B cell (primary cell): ENCODE measurements around the gene LNX1. TPM values are rescaled to one million over a fixed set of nuclear protein-coding genes. Genes with fewer than 3 reads are reported as not detected.

Experiments used
- ATAC-seq: fragments of 200-7000 bp; cut with Tn5 transposase; one replicate; pipeline ENCODE4 v1.10.0; 2021; ENCODE audit warnings: low read depth, mild to moderate bottlenecking, moderate number of reproducible peaks, moderate library complexity
- CTCF ChIA-PET: fragments of 350-600 bp; sonication (Branson Sonifier 250); formaldehyde crosslinking; loops from one replicate; lab custom pipeline; 2021; ENCODE audit warnings: antibody characterized with exemption, inconsistent platforms; lab: Charles Lee
- POLR2A ChIA-PET: fragments of 350-600 bp; sonication (Branson Sonifier 250); formaldehyde crosslinking; loops from one replicate; lab custom pipeline; 2021; ENCODE audit warnings: antibody characterized with exemption; lab: Charles Lee
- DNase-seq: peaks from one replicate; pipeline ENCODE4 v3.0.0; 2013
- H2AFZ ChIP-seq: 2 replicates; pipeline ENCODE4 v1.6.1; 2012; ENCODE audit warnings: mild to moderate bottlenecking, low read depth, low read length; ENCODE audit not compliant: insufficient read depth, poor library complexity, severe bottlenecking
- H3K27ac ChIP-seq, 2 donors: 1 replicate in 1 of 2; 2 replicates in 1 of 2; pipeline ENCODE4 v1.5.1; 2012 to 2013; ENCODE audit warnings: low read length in 2 of 2, mild to moderate bottlenecking in 2 of 2, moderate library complexity in 1 of 2
- H3K27me3 ChIP-seq, 4 experiments: fragments of 200-600 bp in 1 of 4; sonication (generic) in 1 of 4; replicated peaks in 1 of 4; 1 replicate in 2 of 4; 2 replicates in 2 of 4; pipeline versions ENCODE4 v1.6.1 to v1.7.0; 2013 to 2016; ENCODE audit warnings: low read length in 3 of 4, mild to moderate bottlenecking in 2 of 4, mixed read lengths in 1 of 4, moderate library complexity in 1 of 4; ENCODE audit not compliant: insufficient read depth in 4 of 4, control insufficient read depth in 3 of 4; ENCODE audit errors: control extremely low read depth in 1 of 4
- H3K36me3 ChIP-seq, 2 experiments: replicated peaks in 1 of 2; 1 replicate in 1 of 2; 2 replicates in 1 of 2; pipeline versions ENCODE4 v1.6.1 to v1.7.1; 2013; ENCODE audit warnings: low read length in 1 of 2; ENCODE audit not compliant: insufficient read depth in 2 of 2, control insufficient read depth in 1 of 2; ENCODE audit errors: control extremely low read depth in 1 of 2, extremely low read depth in 1 of 2
- H3K4me1 ChIP-seq, 2 donors: fragments of 200-600 bp in 1 of 2; sonication (generic) in 1 of 2; 1 replicate in 1 of 2; 2 replicates in 1 of 2; pipeline versions ENCODE4 v1.5.1 to v1.6.1; 2013 to 2017; ENCODE audit warnings: low read length in 2 of 2; ENCODE audit not compliant: control insufficient read depth in 2 of 2, insufficient read depth in 2 of 2
- H3K4me2 ChIP-seq: replicated peaks from 2 replicates; pipeline ENCODE3; 2012; ENCODE audit warnings: mild to moderate bottlenecking, low read depth, low read length; ENCODE audit not compliant: poor library complexity, severe bottlenecking
- H3K4me3 ChIP-seq, 5 experiments: fragments of 200-600 bp in 1 of 5; sonication (generic) in 1 of 5; 1 replicate in 3 of 5; 2 replicates in 2 of 5; pipeline versions ENCODE4 v1.5.1 to v1.7.0; 2011 to 2016; ENCODE audit warnings: low read length in 4 of 5, mild to moderate bottlenecking in 4 of 5, low read depth in 2 of 5, control low read depth in 1 of 5, moderate library complexity in 1 of 5; ENCODE audit not compliant: insufficient read depth in 1 of 5; ENCODE audit errors: control extremely low read depth in 1 of 5, extremely low read depth in 1 of 5
- H3K79me2 ChIP-seq: fragments of 200-600 bp; sonication (generic); one replicate; pipeline ENCODE4 v1.6.0; 2016; ENCODE audit warnings: low read length; ENCODE audit not compliant: control insufficient read depth, insufficient read depth
- H3K9ac ChIP-seq: fragments of 200-600 bp; sonication (generic); 2 replicates; pipeline ENCODE4 v1.6.1; 2017; ENCODE audit warnings: mild to moderate bottlenecking, low read length, moderate library complexity
- H3K9me3 ChIP-seq, 3 donors: one replicate each; pipeline versions ENCODE4 v1.6.1 to v1.7.1; 2013; ENCODE audit warnings: low read length in 2 of 3; ENCODE audit not compliant: control insufficient read depth in 2 of 3, insufficient read depth in 1 of 3; ENCODE audit errors: control extremely low read depth in 1 of 3
- H4K20me1 ChIP-seq: 2 replicates; pipeline ENCODE4 v1.6.0; 2012; ENCODE audit warnings: mild to moderate bottlenecking, low read length; ENCODE audit not compliant: insufficient read depth, control insufficient read depth, poor library complexity, severe bottlenecking
- H3K27ac Mint-ChIP-seq: one replicate; pipeline ENCODE4 v1.8.0; 2021; ENCODE audit warnings: mixed read lengths
- H3K27me3 Mint-ChIP-seq: one replicate; pipeline ENCODE4 v1.8.0; 2021; ENCODE audit warnings: mixed read lengths
- H3K4me1 Mint-ChIP-seq: one replicate; pipeline ENCODE4 v1.8.0; 2021; ENCODE audit warnings: mixed read lengths
- H3K4me3 Mint-ChIP-seq: one replicate; pipeline ENCODE4 v1.8.0; 2021; ENCODE audit warnings: mixed read lengths
- H3K9me3 Mint-ChIP-seq: one replicate; pipeline ENCODE4 v1.8.0; 2022; ENCODE audit warnings: mixed read lengths; ENCODE audit not compliant: insufficient read depth
- EZH2 ChIP-seq: IDR thresholded peaks from 2 replicates; pipeline ENCODE4 v1.6.1; 2012; ENCODE audit warnings: borderline replicate concordance, low read depth, mild to moderate bottlenecking, moderate library complexity, low read length; ENCODE audit not compliant: insufficient read depth, poor library complexity, severe bottlenecking
- WGBS: methylation state at CpG from one replicate; pipeline ENCODE4 v1.1.5; 2013; ENCODE audit warnings: missing lambda C conversion rate; ENCODE audit not compliant: insufficient coverage; 5-methylcytosine and 5-hydroxymethylcytosine counted together
- intact Hi-C: fragments of 100-400 bp; cut with micrococcal nuclease; formaldehyde crosslinking; loops from one replicate; pipeline ENCODE4 v1.10.0; 2022
- polyA plus RNA-seq: library from polyadenylated mRNA; depleted of rRNA; stranded (reverse); fragments of >200 nt; gene quantifications from 2 replicates; pipeline ENCODE4 v1.2.3, GENCODE V29; 2012
- total RNA-seq, 2 donors: library from RNA; stranded (reverse); fragments of 120-200 nt in 1 of 2; gene quantifications; 1 replicate in 1 of 2; 2 replicates in 1 of 2; pipeline versions ENCODE4 v1.2.3 to v1.2.4, GENCODE V29; 2013 to 2022
- TF ChIP-seq, protein P1 (sequence below): fragments of 200-600 bp; IDR thresholded peaks from one replicate; pipeline ENCODE4 v1.8.0; 2022; ENCODE audit warnings: antibody characterized with exemption, mild to moderate bottlenecking

Gene LNX1
- total and polyA plus RNA-seq, 2 donors (not counting 1 experiment from before 2014, with no cell fraction given) = not detected

GRCh38 chr4:53490161-53490956 lies 100.9 kb downstream of the LNX1 start:
- ATAC-seq (no peak), DNase-seq (no peak)
- H3K27me3 Mint-ChIP-seq = peaks cover 18% of the 10 kb centered on the region
- H3K9me3 ChIP-seq = no peaks in the 10 kb centered on the region
- WGBS = 75% methylated on average over 1 of the region's 6 CpGs
- H2AFZ ChIP-seq = no peak overlapping the region
- H3K4me1 ChIP-seq = no peaks in the 10 kb centered on the region
- no peak overlapping the region for H3K4me2 ChIP-seq
- no peak overlapping the region for H3K27ac Mint-ChIP-seq
- no peaks in the 10 kb centered on the region for H3K4me1 Mint-ChIP-seq
- H3K9ac ChIP-seq = no peak overlapping the region
- ChIA-PET POLR2A (no interaction called here), CTCF (interaction anchor here (0.8 to 2.5 kb wide), 5 partner anchors 9 to 744 kb away, joined by 3 to 11 read pairs (median 5); no protein-coding TSS in a partner anchor)
- H3K27me3 ChIP-seq = peaks cover 0 to 5% (median 0%) of the 10 kb centered on the region in 4 experiments
- no peaks in the 10 kb centered on the region for H3K9me3 Mint-ChIP-seq
- no peaks in the 10 kb centered on the region for H3K36me3 ChIP-seq
- no peaks in the 10 kb centered on the region for H3K79me2 ChIP-seq
- H3K27ac ChIP-seq = no peak overlapping the region
- intact Hi-C loops = loop anchor here (5.0 kb wide), 1 partner anchor 742 kb away; no protein-coding TSS in a partner anchor
- TF ChIP-seq EZH2 = no peak
- TF ChIP-seq, protein P1, sequence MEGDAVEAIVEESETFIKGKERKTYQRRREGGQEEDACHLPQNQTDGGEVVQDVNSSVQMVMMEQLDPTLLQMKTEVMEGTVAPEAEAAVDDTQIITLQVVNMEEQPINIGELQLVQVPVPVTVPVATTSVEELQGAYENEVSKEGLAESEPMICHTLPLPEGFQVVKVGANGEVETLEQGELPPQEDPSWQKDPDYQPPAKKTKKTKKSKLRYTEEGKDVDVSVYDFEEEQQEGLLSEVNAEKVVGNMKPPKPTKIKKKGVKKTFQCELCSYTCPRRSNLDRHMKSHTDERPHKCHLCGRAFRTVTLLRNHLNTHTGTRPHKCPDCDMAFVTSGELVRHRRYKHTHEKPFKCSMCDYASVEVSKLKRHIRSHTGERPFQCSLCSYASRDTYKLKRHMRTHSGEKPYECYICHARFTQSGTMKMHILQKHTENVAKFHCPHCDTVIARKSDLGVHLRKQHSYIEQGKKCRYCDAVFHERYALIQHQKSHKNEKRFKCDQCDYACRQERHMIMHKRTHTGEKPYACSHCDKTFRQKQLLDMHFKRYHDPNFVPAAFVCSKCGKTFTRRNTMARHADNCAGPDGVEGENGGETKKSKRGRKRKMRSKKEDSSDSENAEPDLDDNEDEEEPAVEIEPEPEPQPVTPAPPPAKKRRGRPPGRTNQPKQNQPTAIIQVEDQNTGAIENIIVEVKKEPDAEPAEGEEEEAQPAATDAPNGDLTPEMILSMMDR = no peak
- H4K20me1 ChIP-seq = no peaks in the 10 kb centered on the region
- H3K4me3 ChIP-seq = no peak overlapping the region
- no peak overlapping the region for H3K4me3 Mint-ChIP-seq

DNA sequence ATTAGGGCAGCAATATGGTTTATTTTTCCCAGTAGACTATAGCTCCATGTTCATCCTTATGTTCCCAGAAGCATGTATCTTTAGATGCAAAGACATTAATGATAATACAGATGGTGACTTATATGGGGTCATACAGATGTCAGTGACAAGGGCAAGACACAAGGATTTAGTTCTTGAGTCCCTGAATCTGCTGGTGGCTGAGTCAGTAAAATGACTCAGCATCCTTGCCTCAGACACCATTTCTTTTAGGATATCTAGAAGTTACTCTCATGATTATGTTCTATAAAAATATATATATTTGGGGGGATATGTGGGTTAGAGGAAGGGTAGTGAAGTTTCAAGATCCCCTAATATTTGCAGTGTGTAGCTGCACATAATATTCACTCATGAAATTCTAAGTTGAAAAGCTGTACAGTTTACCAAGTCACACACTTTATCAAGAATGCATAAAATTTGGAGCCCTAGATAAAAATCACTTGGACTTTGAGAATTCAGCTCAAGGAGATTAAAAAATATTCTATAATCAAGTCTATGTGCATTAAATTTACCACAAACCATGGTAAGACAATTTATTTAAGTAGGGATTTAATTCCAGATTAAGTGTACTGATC lies 101.9 kb downstream of the LNX1 start:
- H3K4me1 Mint-ChIP-seq = no peaks in the 10 kb centered on the region
- H3K36me3 ChIP-seq = no peaks in the 10 kb centered on the region
- H3K27ac ChIP-seq = no peak overlapping the region
- TF ChIP-seq, protein P1 = no peak
- no peak for TF ChIP-seq EZH2
- no peak overlapping the region for H3K4me2 ChIP-seq
- no peaks in the 10 kb centered on the region for H4K20me1 ChIP-seq
- H3K27ac Mint-ChIP-seq = no peak overlapping the region
- H3K9me3 Mint-ChIP-seq = no peaks in the 10 kb centered on the region
- H3K4me3 Mint-ChIP-seq = no peak overlapping the region
- H3K27me3 Mint-ChIP-seq = peaks cover 24% of the 10 kb centered on the region
- intact Hi-C loops = no loop called here
- ChIA-PET POLR2A (no interaction called here), CTCF (interaction anchor here (1.4 to 2.5 kb wide), 5 partner anchors 8 to 745 kb away, joined by 3 to 11 read pairs (median 5); no protein-coding TSS in a partner anchor)
- no peak overlapping the region for H3K9ac ChIP-seq
- ATAC-seq (no peak), DNase-seq (no peak)
- H2AFZ ChIP-seq = no peak overlapping the region
- no peaks in the 10 kb centered on the region for H3K79me2 ChIP-seq
- H3K4me3 ChIP-seq = no peak overlapping the region
- no peaks in the 10 kb centered on the region for H3K4me1 ChIP-seq
- no peaks in the 10 kb centered on the region for H3K9me3 ChIP-seq
- peaks cover 0 to 5% (median 0%) of the 10 kb centered on the region in 4 experiments for H3K27me3 ChIP-seq
